NOMO-1 treated with DMSO at 0.1 percent for 48 hours (cell line): ENCODE results near the gene SLN.

Experiments
- DNase-seq: peaks from one replicate; lab custom pipeline; 2025; ENCODE audit not compliant: unreplicated experiment; lab: John Stamatoyannopoulos, UW

SLN gene

DNA sequence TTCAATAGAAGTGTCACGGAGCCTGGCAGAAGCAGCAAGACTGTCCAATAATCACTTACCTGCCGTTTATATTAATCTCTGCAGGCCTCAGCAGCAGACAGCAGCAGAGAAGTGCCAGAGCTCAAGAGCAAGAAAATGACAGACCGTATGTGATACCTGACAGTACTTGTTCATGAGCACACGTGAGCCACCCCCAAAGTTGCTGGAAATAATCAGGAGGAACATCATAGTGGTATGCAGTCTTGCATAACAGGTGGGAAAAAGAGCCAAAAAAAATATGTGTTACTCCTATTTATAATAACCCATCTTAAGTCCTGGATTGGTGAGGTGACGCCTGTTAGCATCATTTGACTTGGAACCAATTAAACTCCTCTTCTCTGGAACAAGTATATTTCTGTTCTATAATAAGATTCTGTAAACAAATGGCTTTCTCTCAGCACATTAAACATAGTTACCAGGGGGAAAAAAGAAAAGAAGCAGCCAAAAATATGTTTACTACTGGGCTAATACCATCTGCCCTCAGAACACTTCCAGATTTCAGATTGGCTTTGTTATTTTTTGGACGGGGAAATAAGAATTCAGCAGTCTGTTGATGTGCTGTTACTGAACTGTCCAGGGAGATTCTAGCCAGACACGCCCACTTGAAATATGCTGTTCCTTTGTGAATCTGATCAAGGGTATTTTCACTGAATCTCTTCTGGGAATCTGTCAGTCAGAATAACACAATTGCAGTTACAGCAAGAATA, 7.9 kb upstream of the SLN start:
- DNase-seq, result no peak

DNA sequence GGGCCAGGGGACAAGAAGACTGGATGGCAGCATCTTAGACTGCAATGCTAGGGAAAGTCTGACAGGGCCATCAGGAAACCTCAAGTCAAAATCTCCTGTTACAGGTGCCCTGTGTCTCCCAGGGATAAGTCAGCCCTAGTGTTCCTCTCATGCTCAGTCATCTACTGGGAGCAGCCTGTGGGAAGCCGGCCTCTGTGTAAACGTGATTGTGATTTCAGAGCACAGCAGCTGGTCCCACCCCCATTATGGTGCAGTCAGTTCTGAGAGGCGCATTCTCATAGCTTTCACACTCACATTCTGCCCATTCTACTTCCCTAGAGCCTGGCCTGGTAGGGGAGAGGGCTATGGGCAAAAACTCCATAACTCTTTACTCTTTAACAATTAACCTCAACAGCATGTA, 7.2 kb upstream of the SLN start:
- DNase-seq, result no peak

DNA sequence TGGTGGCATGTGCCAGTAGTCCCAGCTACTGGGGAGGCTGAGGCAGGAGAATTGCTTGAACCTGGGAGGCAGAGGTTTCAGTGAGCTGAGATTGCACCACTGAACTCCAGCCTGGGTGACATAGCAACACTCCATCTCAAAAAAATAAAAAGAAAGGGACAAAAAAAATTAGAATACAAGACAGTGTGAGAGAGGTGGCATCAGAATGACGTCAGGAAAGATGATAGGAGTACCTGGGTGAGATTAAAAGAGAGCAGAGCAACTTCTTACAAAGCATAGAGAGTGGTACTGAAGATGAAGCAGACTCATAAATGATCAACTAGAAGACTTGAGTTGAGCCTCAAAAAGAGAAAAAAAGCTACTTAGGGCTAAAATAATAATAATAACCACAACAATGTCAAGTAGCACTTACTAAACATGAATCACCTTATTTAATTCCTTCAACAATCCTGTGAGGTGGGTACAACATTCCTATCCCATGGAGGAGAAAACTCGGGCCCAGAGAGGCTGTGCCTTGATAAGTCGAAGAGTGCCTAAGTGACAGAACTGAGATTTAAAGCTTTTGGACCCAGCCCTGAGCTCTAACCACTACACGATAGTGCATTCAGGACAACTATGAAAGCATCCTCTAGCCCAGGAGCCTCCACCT, 5.2 kb upstream of the SLN start:
- no peak for DNase-seq

DNA sequence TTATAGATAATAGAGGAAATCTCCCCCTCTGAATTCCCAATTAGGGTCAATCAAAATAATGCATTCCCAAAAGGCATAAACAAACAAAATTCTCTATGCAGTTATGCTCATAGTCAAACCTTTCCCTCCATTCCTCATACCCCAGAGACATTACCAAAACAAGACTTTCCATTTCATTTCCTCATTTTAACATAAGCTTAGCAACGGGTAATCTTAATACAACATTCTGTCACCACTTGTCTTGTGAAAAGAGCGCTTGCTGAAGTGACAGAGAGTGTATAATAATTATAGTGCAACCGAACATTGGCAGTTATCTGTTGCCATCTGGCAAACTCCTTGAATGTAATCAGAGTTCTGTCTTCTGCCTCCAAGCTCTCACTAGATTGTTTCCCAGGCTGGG, 1.2 kb upstream of the SLN start:
- DNase-seq, result peak; percentile 31

DNA sequence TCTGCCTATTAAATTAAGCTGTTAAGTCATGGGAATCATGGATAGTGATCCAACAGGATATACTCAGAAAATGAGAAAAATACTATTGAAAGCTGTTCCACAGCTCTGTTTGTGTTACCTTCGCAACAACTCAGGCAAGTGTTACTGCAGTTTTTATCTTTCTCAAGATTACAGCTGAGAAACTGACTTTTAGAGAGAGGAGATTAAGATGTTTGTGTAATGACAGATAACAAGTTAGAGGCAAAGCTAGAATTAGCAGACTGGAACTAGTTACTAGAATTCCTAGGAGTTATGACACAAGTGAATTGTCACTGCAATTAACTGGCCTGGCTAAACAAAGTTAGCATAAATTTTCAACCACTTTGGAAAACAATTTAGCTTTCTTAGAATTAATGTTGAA, 1.6 kb downstream of the SLN start:
- DNase-seq, result no peak

DNA sequence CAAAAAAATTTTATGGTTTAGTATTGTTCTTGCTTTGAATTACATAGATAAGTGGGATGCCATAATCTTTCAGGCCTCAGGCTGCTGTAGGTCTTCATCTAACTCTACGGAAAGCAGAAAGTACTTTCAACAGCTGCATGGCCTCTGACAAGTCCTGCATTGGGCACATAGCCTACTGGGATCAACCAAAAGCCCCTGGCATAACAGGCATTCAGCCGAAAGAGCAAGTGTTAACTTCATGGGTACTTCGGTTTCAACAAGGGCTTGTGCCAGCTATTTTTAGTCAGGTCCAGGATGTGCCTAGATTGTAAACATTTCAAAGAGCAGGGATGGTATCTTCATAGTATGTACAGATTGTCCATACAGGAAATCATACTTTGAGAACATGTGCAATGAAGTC, 3.1 kb downstream of the SLN start:
- no peak for DNase-seq

DNA sequence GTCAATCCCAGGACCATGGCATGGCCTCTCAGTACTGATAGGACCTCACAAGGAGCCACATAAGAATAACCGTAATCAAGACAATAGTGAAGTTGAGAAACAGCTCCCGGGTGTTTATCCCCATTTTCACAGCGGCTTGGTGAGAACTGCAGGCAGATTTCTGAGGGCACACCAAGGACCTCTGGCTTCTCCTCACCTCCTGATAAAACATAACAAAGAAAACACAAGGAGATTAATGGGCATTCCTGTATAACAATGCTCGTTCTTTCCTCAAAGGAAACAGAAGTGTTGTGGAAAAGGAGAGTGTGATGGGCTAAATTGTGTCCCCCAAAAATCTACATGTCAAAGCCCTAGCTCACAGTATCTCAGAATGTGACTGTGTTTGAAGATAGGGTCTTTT, 4.0 kb downstream of the SLN start:
- no peak for DNase-seq

DNA sequence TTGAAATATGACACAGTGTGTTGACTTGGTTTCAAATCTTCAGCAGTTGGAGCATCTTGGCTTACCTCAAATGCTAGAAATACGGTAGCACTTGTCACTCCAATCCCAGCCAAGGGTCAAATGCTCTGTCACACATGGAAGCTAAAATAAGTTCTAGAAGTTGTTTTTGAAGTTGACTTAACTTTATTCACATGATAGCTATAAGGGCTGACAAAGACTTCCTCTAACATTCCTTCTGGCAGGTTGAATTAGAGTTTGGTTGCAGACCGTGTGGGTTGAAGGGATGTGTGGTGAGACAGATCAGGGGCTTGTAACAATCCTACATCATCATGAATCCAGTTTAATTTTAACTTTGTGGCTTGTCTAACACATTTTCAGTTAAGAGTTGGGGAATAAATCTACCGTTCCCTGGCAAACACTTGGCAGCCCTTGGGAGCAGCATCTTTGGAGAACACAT, 4.6 kb downstream of the SLN start:
- DNase-seq, result no peak

DNA sequence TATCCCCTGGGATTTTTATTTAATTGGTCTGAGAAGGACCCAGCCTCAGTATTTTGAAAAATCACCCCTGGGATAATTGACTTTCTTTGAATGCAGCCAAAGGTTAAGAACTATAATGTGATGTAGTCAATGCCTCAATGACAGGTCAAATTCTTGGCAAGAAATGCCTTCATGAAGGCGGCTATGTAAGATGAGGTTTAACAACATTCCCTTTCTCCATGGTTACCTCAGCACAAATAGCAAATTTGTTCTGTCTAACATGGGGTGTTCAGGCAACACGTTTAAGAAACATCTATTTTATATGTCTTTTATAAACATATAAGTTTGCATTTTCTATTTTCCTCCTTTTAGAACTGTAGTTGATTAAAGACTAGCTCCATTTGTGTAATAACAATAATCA, 5.3 kb downstream of the SLN start:
- DNase-seq, result no peak

DNA sequence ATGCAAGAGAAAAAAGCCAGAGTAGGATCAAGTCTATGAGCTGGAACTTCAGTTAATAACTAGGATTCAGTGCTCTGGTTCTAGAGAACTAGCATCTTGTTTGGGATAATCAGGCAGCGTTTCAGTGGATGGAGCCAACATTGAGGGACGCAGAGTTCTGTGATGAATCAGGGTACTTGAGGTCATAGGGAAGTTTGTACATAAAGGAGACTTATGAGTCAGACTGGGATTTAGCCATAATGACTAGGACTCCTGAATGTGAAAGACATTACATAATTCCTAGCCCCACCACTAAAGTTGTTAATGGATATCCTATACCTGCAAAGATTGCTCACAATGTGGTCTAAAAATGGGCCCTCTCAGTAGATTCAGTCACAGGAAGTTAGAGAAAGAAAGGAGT, 6.8 kb downstream of the SLN start:
- no peak for DNase-seq

DNA sequence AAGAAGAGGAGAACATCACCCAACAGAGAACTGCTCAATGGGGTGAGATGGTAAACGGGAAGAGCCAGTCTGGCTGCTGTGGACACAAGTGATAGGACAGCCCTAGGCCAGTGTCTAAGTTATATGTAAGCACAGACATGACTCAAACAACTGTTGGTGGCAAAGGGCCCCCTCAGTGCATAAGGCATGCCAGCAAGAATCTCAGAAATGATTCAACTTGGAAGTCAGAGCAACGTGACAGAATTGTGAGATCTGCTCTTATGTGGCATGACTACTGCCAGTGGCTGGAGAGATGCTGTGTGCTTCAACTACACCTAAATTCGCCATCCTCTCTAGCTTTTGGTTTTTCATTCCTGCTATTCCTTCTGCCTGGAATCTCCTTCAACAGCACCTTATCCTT, 7.4 kb downstream of the SLN start:
- DNase-seq, result no peak

DNA sequence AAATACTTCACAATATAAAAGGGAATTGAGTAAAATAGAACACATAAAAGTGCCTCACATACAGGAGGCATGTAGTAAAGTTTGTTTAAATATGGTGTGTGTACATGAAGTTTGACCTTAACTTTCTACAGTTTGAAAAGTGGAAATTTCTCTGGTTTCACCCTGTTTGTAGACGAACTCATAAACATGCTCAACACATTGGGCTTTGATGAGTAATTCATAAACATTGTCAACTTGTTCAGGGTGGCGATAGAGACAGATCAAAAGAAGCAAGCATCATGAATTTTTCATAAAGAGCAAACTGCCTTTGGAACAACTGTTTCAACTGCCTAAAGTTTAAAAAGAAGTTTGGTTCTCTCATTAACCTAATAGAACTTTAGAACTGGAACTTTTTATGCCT, 9.1 kb downstream of the SLN start:
- no peak for DNase-seq

DNA sequence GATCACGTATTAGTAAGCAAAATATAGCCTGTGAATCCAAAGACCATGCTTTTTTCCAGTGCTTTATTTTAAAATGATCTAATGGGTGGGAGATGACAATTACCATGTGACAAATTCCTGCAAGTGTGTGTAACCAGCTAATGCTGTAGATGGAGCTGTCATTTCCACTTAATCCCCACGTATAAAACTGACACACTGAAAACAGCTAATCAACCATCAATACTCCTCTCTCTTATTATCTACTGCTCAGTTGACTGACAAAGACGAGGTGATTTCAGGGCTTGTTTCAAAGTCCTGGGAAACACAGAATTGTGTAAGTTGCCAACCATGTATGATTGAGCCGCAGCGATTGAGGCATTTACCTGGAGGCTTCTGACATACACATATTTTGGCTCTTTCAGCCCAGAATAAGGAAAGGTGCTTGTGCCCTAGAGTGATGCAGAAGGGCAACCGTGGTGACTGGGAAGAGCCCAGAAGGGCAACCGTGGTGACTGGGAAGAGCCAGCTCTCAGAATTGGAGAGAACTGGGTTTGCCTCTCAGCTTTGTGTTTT, 9.7 kb downstream of the SLN start:
- DNase-seq, result no peak

DNA sequence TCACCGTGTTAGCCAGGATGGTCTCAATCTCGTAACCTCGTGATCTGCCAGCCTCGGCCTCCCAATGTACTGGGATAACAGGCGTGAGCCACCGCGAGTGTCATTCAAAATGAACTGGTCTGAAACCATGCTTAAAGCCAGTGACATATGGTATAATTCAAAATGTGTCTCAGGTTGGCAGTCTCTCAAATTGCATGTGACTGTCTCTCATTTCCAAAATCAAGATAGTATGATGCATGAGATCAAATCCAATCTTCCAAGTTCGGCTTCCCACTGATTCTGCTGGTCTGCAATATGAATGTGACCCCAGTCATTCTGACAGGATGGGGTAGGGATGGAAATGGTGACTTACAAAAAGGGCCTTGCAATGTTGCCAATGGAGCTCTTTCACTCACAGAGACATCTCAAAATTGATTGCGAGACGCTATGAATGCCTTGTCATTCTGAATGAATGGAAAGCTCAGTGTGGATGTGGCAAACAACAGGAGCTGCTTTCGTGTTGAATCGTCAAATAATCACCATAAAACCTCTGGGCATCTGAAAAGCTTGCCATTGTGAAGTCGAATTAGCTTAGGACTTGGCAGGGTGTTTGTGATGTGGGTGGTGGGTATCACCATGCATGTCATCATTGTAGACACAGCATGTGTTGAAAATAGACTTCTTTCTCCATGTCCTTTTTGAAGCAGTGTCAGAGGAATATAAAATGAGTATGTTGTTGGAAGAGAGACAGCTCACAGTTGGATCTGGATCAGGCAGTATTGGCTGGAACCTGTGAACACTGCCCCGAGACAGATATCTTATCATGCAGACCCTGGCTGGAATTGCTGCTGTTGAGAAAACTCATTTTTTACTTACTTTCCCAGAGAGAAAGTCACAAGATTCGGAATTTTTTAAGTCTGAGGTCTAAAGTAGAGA, 12.2 kb downstream of the SLN start:
- DNase-seq, result no peak

DNA sequence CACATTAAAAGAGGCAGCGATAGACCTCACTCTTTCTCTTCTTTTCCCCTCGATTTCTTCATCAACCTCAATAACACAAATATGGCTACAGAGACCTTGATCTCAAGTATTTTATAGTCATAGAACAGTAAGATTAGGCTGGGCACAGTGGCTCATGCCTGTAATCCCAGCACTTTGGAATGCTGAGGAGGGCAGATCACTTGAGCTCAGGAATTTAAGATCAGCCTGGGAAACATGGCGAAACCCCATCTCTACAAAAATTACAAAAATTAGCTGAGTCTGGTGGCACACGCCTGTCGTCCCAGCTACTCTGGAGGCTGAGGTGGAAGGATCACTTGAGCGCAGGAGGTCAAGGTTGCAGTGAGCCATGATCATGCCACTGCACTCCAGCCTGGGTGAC, 14.6 kb downstream of the SLN start:
- no peak for DNase-seq

DNA sequence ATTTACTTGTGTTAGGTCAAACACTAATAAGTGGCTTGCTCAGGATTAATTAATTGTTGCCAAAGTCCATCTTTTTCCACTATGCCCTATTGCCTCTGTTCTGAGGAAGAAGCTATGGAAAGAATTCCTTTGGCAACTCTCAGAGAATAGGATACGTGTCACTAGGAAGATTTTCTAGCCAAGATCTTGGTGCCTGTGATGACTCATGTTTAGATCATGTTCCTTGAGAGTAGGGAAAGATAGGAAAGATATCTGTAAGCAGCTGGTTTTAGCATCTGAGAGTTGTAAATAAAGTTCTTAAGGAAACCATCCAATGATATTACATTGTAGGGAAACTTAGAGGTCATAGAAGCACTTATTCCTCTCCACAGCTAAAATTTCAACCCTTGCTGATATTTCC, 15.7 kb downstream of the SLN start:
- DNase-seq, result no peak

DNA sequence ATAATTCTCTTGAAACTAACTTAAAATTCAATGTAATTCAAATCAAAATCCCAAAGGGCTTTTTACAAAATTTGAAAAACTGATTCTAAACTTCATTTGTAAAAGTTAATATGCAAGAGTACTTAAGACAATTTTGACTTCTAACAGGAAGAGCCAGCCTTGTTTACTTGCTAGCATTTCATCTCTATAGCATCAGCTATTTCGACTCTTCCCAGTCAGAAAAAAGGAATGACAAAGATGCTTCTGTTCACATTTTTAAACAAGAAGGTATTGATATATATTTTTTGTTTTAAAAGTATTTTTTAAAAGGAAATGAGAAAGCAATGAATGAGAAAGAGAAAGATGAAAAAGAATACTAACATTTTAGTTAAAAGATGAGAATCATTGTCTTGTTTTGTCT, 16.4 kb downstream of the SLN start:
- DNase-seq, result no peak

DNA sequence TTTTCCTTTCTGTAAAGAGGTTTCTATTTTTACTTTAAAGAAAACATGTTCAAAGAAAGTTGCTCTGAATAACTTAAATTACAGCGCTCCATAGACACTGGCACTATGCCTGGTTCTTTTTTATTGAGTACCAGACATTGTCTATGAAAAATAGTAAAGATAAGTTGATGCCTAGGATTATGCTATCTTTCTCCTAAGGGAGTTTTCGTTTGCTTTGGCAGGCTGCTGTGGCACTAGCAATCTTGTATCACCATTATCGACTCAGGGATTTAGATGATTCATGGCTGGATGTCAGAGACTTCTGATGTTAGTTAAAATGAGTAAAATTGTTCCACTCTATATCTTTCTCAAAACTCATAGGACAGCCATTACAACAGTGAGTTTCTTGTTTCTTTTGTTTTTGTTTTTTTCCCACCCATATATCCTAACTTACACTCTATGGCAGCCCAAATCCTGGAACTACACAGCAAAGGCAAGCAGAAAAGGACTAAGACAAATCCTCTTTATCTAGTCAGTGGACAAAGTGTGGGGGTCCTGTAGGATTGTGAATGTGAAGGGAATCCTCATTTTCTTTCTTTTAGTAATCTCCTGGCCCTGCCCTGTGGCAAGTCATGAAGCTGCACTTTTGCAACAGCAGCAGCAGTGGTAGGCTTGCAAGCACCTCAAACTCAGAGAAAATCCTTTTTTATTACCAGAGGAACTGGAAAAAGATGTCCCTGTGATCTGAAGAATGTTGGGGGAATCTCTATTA, 20.7 kb downstream of the SLN start:
- DNase-seq, result no peak

DNA sequence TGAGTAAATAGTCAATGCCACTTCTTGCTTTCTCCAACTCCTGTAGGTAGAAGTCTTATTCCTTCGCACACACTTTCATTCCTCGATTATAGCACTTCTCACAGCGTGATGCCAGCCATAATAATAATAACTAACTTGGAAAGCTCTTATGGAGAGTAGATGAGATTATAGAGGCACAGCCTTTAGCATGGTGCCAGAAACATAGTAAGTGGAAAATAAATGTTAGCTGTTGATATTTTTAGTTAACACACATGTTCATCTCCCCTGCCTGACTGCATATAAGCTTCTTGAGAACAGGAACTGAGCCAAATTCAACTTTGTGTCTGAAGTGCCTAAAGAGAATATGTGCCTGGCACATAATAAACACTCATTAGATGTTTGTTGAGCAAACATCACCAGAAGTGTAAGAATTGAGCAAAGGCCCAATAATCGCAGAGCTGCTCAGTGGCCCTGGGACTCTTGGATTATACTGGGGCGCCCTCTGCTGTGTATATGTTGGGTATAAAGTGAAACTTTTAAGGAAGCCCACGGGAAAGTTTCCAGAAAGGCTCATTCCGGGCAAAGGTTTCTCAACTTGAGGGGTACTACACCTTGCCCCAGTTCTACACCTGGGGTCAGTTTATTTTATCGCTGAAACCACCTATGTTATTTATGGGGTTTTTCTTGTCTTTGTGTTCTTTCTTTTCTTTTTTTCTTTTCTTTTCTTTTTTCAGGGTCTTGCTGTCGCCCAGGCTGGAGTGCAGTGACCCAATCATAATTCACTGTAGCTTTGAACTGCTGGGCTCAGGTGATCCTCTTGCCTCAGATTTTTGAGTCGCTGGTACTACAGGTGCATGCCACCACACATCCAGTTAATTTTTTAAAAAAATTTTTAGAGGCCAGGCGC, 22.3 kb downstream of the SLN start:
- DNase-seq, result peak; percentile 56
